Activated CD4-positive, alpha-beta T cell treated with anti-CD3 and anti-CD28 coated beads, Interleukin-2, amount 50 U/mL, for 4 hours (primary cell): Measurements from ENCODE around the gene EIF4E3.

Experiments
- DNase-seq, 2 experiments: peaks; one replicate each; pipeline ENCODE4 v3.0.0-alpha.2; 2020

Gene EIF4E3

GRCh38 chr3:71722693-71723092 lies 2.5 kb downstream of the EIF4E3 start:
- DNase-seq = no peak

- peak; percentile 26 to 28 for DNase-seq
These were observed 3.5 kb downstream of the EIF4E3 start for GRCh38 chr3:71721651-71722157.

- no peak for DNase-seq
These were observed 4.2 kb downstream of the EIF4E3 start for GRCh38 chr3:71721002-71721401.

- no peak for DNase-seq
These were observed 7.1 kb downstream of the EIF4E3 start for GRCh38 chr3:71718072-71718471.

GRCh38 chr3:71714595-71714994 lies 10.6 kb downstream of the EIF4E3 start:
- DNase-seq = no peak

GRCh38 chr3:71713041-71713440 lies 12.2 kb downstream of the EIF4E3 start:
- DNase-seq = no peak

- no peak for DNase-seq
These were observed 14.2 kb downstream of the EIF4E3 start for GRCh38 chr3:71710906-71711494.

- no peak for DNase-seq
These were observed 15.2 kb downstream of the EIF4E3 start for GRCh38 chr3:71709908-71710511.

GRCh38 chr3:71708476-71709105 lies 16.6 kb downstream of the EIF4E3 start:
- no peak for DNase-seq

- no peak for DNase-seq
These were observed 17.6 kb downstream of the EIF4E3 start for GRCh38 chr3:71707595-71707994.

GRCh38 chr3:71705681-71706080 lies 19.5 kb downstream of the EIF4E3 start:
- DNase-seq = no peak

- no peak for DNase-seq
These were observed 20.3 kb downstream of the EIF4E3 start for GRCh38 chr3:71704915-71705314.

GRCh38 chr3:71703797-71704196 lies 21.4 kb downstream of the EIF4E3 start:
- no peak for DNase-seq

GRCh38 chr3:71702131-71703024 lies 22.8 kb downstream of the EIF4E3 start:
- DNase-seq = peak; percentile 20 to 21

GRCh38 chr3:71701251-71701762 lies 23.9 kb downstream of the EIF4E3 start:
- DNase-seq = no peak

- no peak for DNase-seq
These were observed 30.2 kb downstream of the EIF4E3 start for GRCh38 chr3:71695000-71695482.

- DNase-seq = no peak
These were observed 30.7 kb downstream of the EIF4E3 start for GRCh38 chr3:71694358-71694999.

GRCh38 chr3:71693641-71694040 lies 31.6 kb downstream of the EIF4E3 start:
- no peak for DNase-seq

GRCh38 chr3:71692139-71692538 lies 33.1 kb downstream of the EIF4E3 start:
- no peak for DNase-seq

GRCh38 chr3:71690341-71690841 lies 34.8 kb downstream of the EIF4E3 start:
- DNase-seq = no peak

- DNase-seq = no peak
These were observed 35.9 kb downstream of the EIF4E3 start for GRCh38 chr3:71689291-71689690.

- DNase-seq = no peak
These were observed 37.1 kb downstream of the EIF4E3 start for GRCh38 chr3:71688121-71688520.
